Loucy (cell line): ENCODE results near the gene PVALEF.

Source experiments
- H2AFZ ChIP-seq: fragments of 200-600 bp; sonication (generic); 2 replicates; pipeline ENCODE4 v1.6.0; 2016; ENCODE audit warnings: antibody characterized with exemption, mild to moderate bottlenecking, low read length, moderate library complexity
- H3F3A ChIP-seq: fragments of 200-600 bp; 2 replicates; pipeline ENCODE4 v1.6.0; 2016; ENCODE audit warnings: antibody characterized with exemption, low read depth, mild to moderate bottlenecking
- H3K27me3 ChIP-seq: fragments of 200-600 bp; sonication (generic); 2 replicates; pipeline ENCODE4 v1.6.1; 2014; ENCODE audit warnings: low read length, mild to moderate bottlenecking; ENCODE audit not compliant: insufficient read depth, poor library complexity, severe bottlenecking
- H3K36me3 ChIP-seq: fragments of 200-600 bp; sonication (generic); 2 replicates; pipeline ENCODE4 v1.6.1; 2016; ENCODE audit warnings: low read length; ENCODE audit not compliant: insufficient read depth
- H3K4me1 ChIP-seq: fragments of 200-600 bp; sonication (generic); 2 replicates; pipeline ENCODE4 v1.5.1; 2014; ENCODE audit warnings: low read length, mild to moderate bottlenecking; ENCODE audit not compliant: insufficient read depth, poor library complexity, severe bottlenecking
- H3K4me2 ChIP-seq: fragments of 200-600 bp; sonication (generic); 2 replicates; pipeline ENCODE4 v1.6.0; 2014; ENCODE audit warnings: antibody characterized with exemption, low read length, low read depth, mild to moderate bottlenecking; ENCODE audit not compliant: poor library complexity, severe bottlenecking
- H3K4me3 ChIP-seq: fragments of 200-600 bp; sonication (generic); 2 replicates; pipeline ENCODE4 v1.5.1; 2014; ENCODE audit warnings: low read length, mild to moderate bottlenecking, mixed read lengths; ENCODE audit not compliant: poor library complexity, severe bottlenecking
- H3K79me2 ChIP-seq: fragments of 200-600 bp; sonication (generic); 2 replicates; pipeline ENCODE4 v1.6.1; 2014; ENCODE audit warnings: low read length; ENCODE audit not compliant: insufficient read depth
- H3K9ac ChIP-seq: fragments of 200-600 bp; sonication (generic); 2 replicates; pipeline ENCODE4 v1.6.0; 2014; ENCODE audit warnings: mild to moderate bottlenecking, low read depth, low read length, moderate library complexity; ENCODE audit not compliant: poor library complexity, severe bottlenecking
- H3K9me2 ChIP-seq: fragments of 200-600 bp; sonication (generic); replicated peaks from 2 replicates; pipeline ENCODE4 v1.6.1; 2016; ENCODE audit warnings: low read depth, low read length, mixed read lengths
- H3K9me3 ChIP-seq: fragments of 200-600 bp; sonication (generic); 2 replicates; pipeline ENCODE4 v1.6.1; 2014; ENCODE audit warnings: mild to moderate bottlenecking, antibody characterized with exemption, low read length, low read depth; ENCODE audit not compliant: insufficient read depth
- H4K20me1 ChIP-seq: fragments of 200-600 bp; sonication (generic); 2 replicates; pipeline ENCODE4 v1.6.0; 2014; ENCODE audit warnings: antibody characterized with exemption, low read length, mild to moderate bottlenecking; ENCODE audit not compliant: insufficient read depth, poor library complexity, severe bottlenecking
- EZH2phosphoT487 ChIP-seq: fragments of 200-600 bp; IDR thresholded peaks from 2 replicates; pipeline ENCODE4 v1.6.1; 2018; ENCODE audit warnings: antibody characterized with exemption, mild to moderate bottlenecking, moderate library complexity, borderline replicate concordance
- TF ChIP-seq, protein P1 (sequence below): fragments of 200-600 bp; sonication (generic); conservative IDR thresholded peaks from 2 replicates; pipeline ENCODE4 v1.5.1; 2014; ENCODE audit warnings: mild to moderate bottlenecking, antibody characterized with exemption, low read length

PVALEF gene

DNA sequence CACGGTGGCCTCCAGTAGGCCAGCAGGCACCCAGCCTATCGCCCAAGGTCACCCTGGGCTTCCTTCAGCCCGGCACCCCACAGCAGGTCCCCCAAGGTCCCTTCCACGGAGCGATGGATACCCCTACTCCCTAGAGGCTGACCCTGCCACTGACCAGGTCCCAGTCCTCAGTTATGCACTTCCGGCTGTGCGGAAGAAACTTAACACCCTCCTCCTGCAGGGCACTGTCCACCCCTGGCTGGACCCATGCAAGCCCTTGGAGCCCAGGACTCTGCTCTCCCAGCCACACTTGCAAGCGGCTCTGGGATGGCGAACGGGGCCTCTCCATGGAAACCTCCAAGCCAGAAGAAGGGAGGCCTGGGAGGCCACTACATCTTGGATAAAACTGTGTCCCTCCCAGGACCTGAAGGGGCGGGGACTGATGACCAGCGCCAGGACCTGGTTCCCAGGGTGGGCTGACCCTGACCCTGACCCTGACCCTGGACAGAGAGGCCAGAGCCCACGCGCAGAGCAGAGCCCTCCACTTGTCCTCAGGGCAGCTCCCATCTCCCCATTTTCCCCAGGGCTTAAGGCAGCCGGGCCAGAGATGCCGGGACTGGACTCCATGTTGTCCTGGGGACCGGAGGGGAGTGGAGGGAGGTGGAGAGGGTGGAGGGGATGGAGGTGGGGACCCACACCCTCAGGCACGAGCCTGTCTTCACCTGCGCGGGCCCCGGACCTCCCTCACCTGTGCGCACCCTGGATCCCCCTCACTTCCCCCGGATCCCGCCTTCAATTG, 56.7 kb downstream of the PVALEF start:
- Histone ChIP-seq H3F3A (no peaks in the 10 kb centered on the region), H3K9me3 (no peaks in the 10 kb centered on the region), H4K20me1 (peaks cover 16% of the 10 kb centered on the region), H3K79me2 (peaks cover 27% of the 10 kb centered on the region), H3K36me3 (0 out of 2 replicates have a peak, but pooled peaks cover 4% of the 10 kb centered on the region), H2AFZ (peak overlapping the region; percentile 84; the same call in 1 of the 2 replicates), H3K4me3 (peak overlapping the region; percentile 95), H3K27me3 (no peaks in the 10 kb centered on the region), H3K4me2 (peak overlapping the region; percentile 94), H3K4me1 (peaks cover 15% of the 10 kb centered on the region), H3K9me2 (no peaks in the 10 kb centered on the region), H3K9ac (peak overlapping the region; percentile 85)
- TF ChIP-seq, protein P1, sequence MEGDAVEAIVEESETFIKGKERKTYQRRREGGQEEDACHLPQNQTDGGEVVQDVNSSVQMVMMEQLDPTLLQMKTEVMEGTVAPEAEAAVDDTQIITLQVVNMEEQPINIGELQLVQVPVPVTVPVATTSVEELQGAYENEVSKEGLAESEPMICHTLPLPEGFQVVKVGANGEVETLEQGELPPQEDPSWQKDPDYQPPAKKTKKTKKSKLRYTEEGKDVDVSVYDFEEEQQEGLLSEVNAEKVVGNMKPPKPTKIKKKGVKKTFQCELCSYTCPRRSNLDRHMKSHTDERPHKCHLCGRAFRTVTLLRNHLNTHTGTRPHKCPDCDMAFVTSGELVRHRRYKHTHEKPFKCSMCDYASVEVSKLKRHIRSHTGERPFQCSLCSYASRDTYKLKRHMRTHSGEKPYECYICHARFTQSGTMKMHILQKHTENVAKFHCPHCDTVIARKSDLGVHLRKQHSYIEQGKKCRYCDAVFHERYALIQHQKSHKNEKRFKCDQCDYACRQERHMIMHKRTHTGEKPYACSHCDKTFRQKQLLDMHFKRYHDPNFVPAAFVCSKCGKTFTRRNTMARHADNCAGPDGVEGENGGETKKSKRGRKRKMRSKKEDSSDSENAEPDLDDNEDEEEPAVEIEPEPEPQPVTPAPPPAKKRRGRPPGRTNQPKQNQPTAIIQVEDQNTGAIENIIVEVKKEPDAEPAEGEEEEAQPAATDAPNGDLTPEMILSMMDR, result no peak
- no peak for TF ChIP-seq EZH2phosphoT487

DNA sequence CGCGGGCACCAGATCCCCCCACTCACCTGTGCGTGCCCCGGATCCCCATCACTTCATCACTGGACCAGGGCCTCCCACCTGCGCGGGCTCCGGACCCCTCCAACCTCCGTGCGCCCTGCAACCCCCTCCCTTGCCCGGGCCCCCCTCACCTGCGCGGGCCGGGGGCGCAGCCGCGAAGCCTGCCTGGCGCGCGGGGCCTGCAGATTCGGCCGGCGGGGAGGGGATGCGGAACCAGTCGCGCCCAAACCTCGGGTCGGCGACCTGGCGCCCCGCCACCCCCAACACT, 57.3 kb downstream of the PVALEF start:
- Histone ChIP-seq H3K79me2 (peaks cover 27% of the 10 kb centered on the region), H3K4me2 (peak overlapping the region; percentile 94), H3K9ac (peak overlapping the region; percentile 85), H3K4me3 (peak overlapping the region; percentile 95), H3K27me3 (no peaks in the 10 kb centered on the region), H3K9me2 (no peaks in the 10 kb centered on the region), H4K20me1 (peaks cover 16% of the 10 kb centered on the region), H3K9me3 (no peaks in the 10 kb centered on the region), H3K4me1 (peaks cover 17% of the 10 kb centered on the region), H3K36me3 (0 out of 2 replicates have a peak, but pooled peaks cover 4% of the 10 kb centered on the region), H3F3A (no peaks in the 10 kb centered on the region), H2AFZ (peak overlapping the region; percentile 84)
- TF ChIP-seq, protein P1, result no peak
- TF ChIP-seq EZH2phosphoT487, result no peak

DNA sequence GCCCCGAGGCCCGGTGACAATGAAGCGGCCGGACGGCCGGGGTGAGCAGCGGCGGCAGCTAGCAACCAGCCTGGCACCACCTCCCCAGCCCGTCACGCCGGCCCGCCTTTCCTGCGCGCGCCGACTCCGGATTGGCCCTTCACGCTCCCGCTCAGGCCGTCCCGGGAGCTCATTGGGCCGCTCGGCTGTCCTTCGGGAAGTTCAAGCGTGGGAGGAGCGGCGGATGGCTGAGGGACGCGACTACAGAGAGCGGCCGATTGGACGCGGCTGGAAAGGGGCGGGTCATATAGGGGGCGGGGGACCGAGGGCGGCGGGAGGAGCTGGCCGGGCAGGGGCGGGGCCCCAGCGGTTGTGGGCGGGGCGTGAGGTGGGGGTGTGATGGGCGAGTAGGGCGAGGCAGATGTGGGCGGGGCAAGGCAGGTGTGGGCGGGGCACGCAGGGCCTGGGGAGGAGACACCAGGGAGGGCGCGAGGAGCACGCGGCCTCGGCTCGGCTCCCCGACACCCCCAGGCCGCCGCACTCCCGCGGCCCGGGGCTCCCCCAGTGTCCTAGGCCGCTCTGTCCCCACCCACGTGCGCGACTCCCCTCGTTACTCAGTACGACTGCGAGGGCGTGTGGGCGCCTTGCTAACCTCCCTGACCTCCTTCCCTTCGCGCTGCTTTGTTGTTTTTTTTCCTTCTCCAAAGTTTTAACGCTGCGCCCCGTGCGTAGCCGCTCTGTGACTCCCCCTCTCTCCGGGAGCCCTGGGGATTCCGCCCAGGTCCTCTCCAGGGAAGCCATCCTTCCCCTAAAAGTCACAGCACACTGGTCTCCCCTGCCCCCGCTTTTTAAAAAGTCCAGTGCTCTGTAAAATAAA, 57.8 kb downstream of the PVALEF start, which contains the start of gene CEP131:
Gene CEP131 (minus strand): TSS at position 60 of the 856 bp plus-strand sequence. CDS start 2,909 bp downstream, outside the sequence.
- peaks cover 27% of the 10 kb centered on the region for H3K79me2 ChIP-seq
- no peaks in the 10 kb centered on the region for H3K9me3 ChIP-seq
- no peaks in the 10 kb centered on the region for H3K9me2 ChIP-seq
- TF ChIP-seq, protein P1, result no peak
- no peak for TF ChIP-seq EZH2phosphoT487
- H3K4me1 ChIP-seq, result peaks cover 20% of the 10 kb centered on the region
- H3K4me3 ChIP-seq, result peak within 1 kb of the TSS; percentile 95
- H4K20me1 ChIP-seq, result peaks cover 16% of the 10 kb centered on the region
- no peaks in the 10 kb centered on the region for H3K27me3 ChIP-seq
- H3F3A ChIP-seq, result no peaks in the 10 kb centered on the region; the same call in 1 of the 2 replicates
- peak within 1 kb of the TSS; percentile 94 for H3K4me2 ChIP-seq
- H2AFZ ChIP-seq, result peak within 1 kb of the TSS; percentile 86
- peak within 1 kb of the TSS; percentile 85 for H3K9ac ChIP-seq
- H3K36me3 ChIP-seq, result 0 out of 2 replicates have a peak, but pooled peaks cover 4% of the 10 kb centered on the region
